Measurements from ENCODE around the gene PTTG1.

- no peak for TF ChIP-seq POLR2AphosphoS5 (IDR thresholded peaks at IDR 0.05; ENCODE audit: low read depth, low read length)
- TF ChIP-seq TAF1 (IDR thresholded peaks at IDR 0.05; ENCODE audit: borderline replicate concordance, insufficient read depth, low read length) = no peak
- no peak for TF ChIP-seq REST (IDR thresholded peaks at IDR 0.05; ENCODE audit: insufficient read depth in 1 of 2, low read depth in 2 of 2, low read length in 2 of 2)
Measured at GRCh38 chr5:160379511-160379910, 42.1 kb upstream of the PTTG1 start.

Measured in PFSK-1 (cell line).